ENCODE results near the gene TMEM181.
A peak's percentile ranks its signal among the peaks of the same experiment; 100 is the strongest.
"Not testable (repeated sequence)": the region's sequence is repeated elsewhere in the genome, so short reads cannot be mapped to it uniquely, and the experiment has no call there.

TMEM181 gene

GRCh38 chr6:158630938-158631616, 71.2 kb downstream of the TMEM181 start:
- no peak for DNase-seq (ENCODE audit: low read depth)

GRCh38 chr6:158631678-158632537, 72.0 kb downstream of the TMEM181 start:
- H3K4me3 ChIP-seq (ENCODE audit: low read depth, low read length), result no peak overlapping the region
- no peak for DNase-seq (ENCODE audit: low read depth)

More at GRCh38 chr6:158630938-158631616, 71.2 kb downstream of the TMEM181 start:
- no peak overlapping the region for H3K4me3 ChIP-seq (ENCODE audit: low read depth, low read length)

GRCh38 chr6:158632538-158633119, 72.7 kb downstream of the TMEM181 start:
- DNase-seq (ENCODE audit: low read depth); H3K4me3 ChIP-seq (ENCODE audit: low read depth, low read length): not testable (repeated sequence)

GRCh38 chr6:158633127-158633526, 73.2 kb downstream of the TMEM181 start:
- no peak for DNase-seq (ENCODE audit: low read depth)
- no peak overlapping the region for H3K4me3 ChIP-seq (ENCODE audit: low read depth, low read length)

- no peak for DNase-seq (ENCODE audit: low read depth)
- no peak overlapping the region for H3K4me3 ChIP-seq (ENCODE audit: low read depth, low read length)
Measured at GRCh38 chr6:158634695-158635426, 75.0 kb downstream of the TMEM181 start.

- no peak for DNase-seq (ENCODE audit: low read depth)
- no peak overlapping the region for H3K4me3 ChIP-seq (ENCODE audit: low read depth, low read length)
Measured at GRCh38 chr6:158635427-158636073, 75.7 kb downstream of the TMEM181 start.

- DNase-seq (ENCODE audit: low read depth), result no peak
- no peak overlapping the region for H3K4me3 ChIP-seq (ENCODE audit: low read depth, low read length)
Measured at GRCh38 chr6:158636778-158637177, 76.9 kb downstream of the TMEM181 start.

GRCh38 chr6:158638324-158638854, 78.5 kb downstream of the TMEM181 start:
- H3K4me3 ChIP-seq (ENCODE audit: low read depth, low read length), result no peak overlapping the region
- no peak for DNase-seq (ENCODE audit: low read depth)

- no peak overlapping the region for H3K4me3 ChIP-seq (ENCODE audit: low read depth, low read length)
- no peak for DNase-seq (ENCODE audit: low read depth)
Measured at GRCh38 chr6:158639056-158639455, 79.2 kb downstream of the TMEM181 start.

GRCh38 chr6:158640519-158640918, 80.6 kb downstream of the TMEM181 start:
- DNase-seq (ENCODE audit: low read depth), result no peak
- no peak overlapping the region for H3K4me3 ChIP-seq (ENCODE audit: low read depth, low read length)

- DNase-seq (ENCODE audit: low read depth), result peak; percentile 87
- peak overlapping the region; percentile 81 for H3K4me3 ChIP-seq (ENCODE audit: low read depth, low read length)
Measured at GRCh38 chr6:158642097-158642601, 82.3 kb downstream of the TMEM181 start.

- DNase-seq (ENCODE audit: low read depth), result no peak
- H3K4me3 ChIP-seq (ENCODE audit: low read depth, low read length), result peak overlapping the region; percentile 81
Measured at GRCh38 chr6:158643836-158644230, 83.9 kb downstream of the TMEM181 start.

GRCh38 chr6:158644231-158645063, 84.6 kb downstream of the TMEM181 start, which contains the start of gene DYNLT1:
Gene DYNLT1, minus strand, starts transcription at chr6:158644743. Its CDS starts 35 bp downstream, at chr6:158644708.
- peak; percentile 67 for DNase-seq (ENCODE audit: low read depth)
- H3K4me3 ChIP-seq (ENCODE audit: low read depth, low read length), result peak within 1 kb of the TSS; percentile 81

- DNase-seq (ENCODE audit: low read depth), result no peak
- H3K4me3 ChIP-seq (ENCODE audit: low read depth, low read length), result peak overlapping the region; percentile 81
Measured at GRCh38 chr6:158645064-158646022, 85.5 kb downstream of the TMEM181 start.

- no peak for DNase-seq (ENCODE audit: low read depth)
- no peak overlapping the region for H3K4me3 ChIP-seq (ENCODE audit: low read depth, low read length)
Measured at GRCh38 chr6:158646023-158646910, 86.4 kb downstream of the TMEM181 start.

GRCh38 chr6:158647501-158647900, 87.6 kb downstream of the TMEM181 start:
- H3K4me3 ChIP-seq (ENCODE audit: low read depth, low read length), result no peak overlapping the region
- DNase-seq (ENCODE audit: low read depth), result no peak
